HG03039 (cell line): ENCODE results near the gene MMAB.
"Not testable (repeated sequence)": the region's sequence is repeated elsewhere in the genome, so short reads cannot be mapped to it uniquely, and the experiment has no call there.

Source experiments
- ATAC-seq: cut with Tn5 transposase; IDR thresholded peaks from one replicate; pipeline ENCODE4 v1.9.1; 2021; ENCODE audit warnings: mild to moderate bottlenecking, moderate library complexity; ENCODE audit not compliant: unreplicated experiment

The MMAB gene

GRCh38 chr12:109604132-109604585, 30.9 kb upstream of the MMAB start:
- ATAC-seq: no peak

GRCh38 chr12:109602132-109602531, 28.8 kb upstream of the MMAB start:
- not testable (repeated sequence) for ATAC-seq

- no peak for ATAC-seq
Measured at GRCh38 chr12:109601557-109601956, 28.3 kb upstream of the MMAB start.

GRCh38 chr12:109600995-109601394, 27.7 kb upstream of the MMAB start:
- no peak for ATAC-seq

- no peak for ATAC-seq
Measured at GRCh38 chr12:109600481-109600880, 27.2 kb upstream of the MMAB start.

- ATAC-seq: no peak
Measured at GRCh38 chr12:109599087-109599486, 25.8 kb upstream of the MMAB start.

GRCh38 chr12:109598428-109598854, 25.1 kb upstream of the MMAB start:
- ATAC-seq: no peak

GRCh38 chr12:109597795-109598427, 24.6 kb upstream of the MMAB start:
- ATAC-seq: no peak

GRCh38 chr12:109597414-109597794, 24.1 kb upstream of the MMAB start:
- no peak for ATAC-seq

GRCh38 chr12:109596418-109597244, 23.3 kb upstream of the MMAB start:
- ATAC-seq: no peak

GRCh38 chr12:109595321-109595902, 22.1 kb upstream of the MMAB start:
- ATAC-seq: no peak

- ATAC-seq: no peak
Measured at GRCh38 chr12:109594556-109595317, 21.4 kb upstream of the MMAB start.

- ATAC-seq: no peak
Measured at GRCh38 chr12:109592905-109593272, 19.6 kb upstream of the MMAB start.

GRCh38 chr12:109592195-109592904, 19.0 kb upstream of the MMAB start:
- no peak for ATAC-seq

GRCh38 chr12:109591041-109591440, 17.7 kb upstream of the MMAB start:
- ATAC-seq: no peak

- ATAC-seq: no peak
Measured at GRCh38 chr12:109590566-109590965, 17.3 kb upstream of the MMAB start.

- no peak for ATAC-seq
Measured at GRCh38 chr12:109589691-109590245, 16.5 kb upstream of the MMAB start.

GRCh38 chr12:109589240-109589590, 15.9 kb upstream of the MMAB start:
- ATAC-seq: no peak

GRCh38 chr12:109588461-109589239, 15.3 kb upstream of the MMAB start:
- no peak for ATAC-seq

- ATAC-seq: no peak
Measured at GRCh38 chr12:109587921-109588320, 14.6 kb upstream of the MMAB start.
